ENCODE measurements around the gene MANF. TPM values are rescaled to one million over a fixed set of nuclear protein-coding genes. Genes with fewer than 3 reads are reported as not detected.
A peak's percentile ranks its signal among the peaks of the same experiment; 100 is the strongest.

MANF gene
- 10 to 100 TPM; 13.7 to 38.3 (median 22.8) TPM for total RNA-seq

DNA sequence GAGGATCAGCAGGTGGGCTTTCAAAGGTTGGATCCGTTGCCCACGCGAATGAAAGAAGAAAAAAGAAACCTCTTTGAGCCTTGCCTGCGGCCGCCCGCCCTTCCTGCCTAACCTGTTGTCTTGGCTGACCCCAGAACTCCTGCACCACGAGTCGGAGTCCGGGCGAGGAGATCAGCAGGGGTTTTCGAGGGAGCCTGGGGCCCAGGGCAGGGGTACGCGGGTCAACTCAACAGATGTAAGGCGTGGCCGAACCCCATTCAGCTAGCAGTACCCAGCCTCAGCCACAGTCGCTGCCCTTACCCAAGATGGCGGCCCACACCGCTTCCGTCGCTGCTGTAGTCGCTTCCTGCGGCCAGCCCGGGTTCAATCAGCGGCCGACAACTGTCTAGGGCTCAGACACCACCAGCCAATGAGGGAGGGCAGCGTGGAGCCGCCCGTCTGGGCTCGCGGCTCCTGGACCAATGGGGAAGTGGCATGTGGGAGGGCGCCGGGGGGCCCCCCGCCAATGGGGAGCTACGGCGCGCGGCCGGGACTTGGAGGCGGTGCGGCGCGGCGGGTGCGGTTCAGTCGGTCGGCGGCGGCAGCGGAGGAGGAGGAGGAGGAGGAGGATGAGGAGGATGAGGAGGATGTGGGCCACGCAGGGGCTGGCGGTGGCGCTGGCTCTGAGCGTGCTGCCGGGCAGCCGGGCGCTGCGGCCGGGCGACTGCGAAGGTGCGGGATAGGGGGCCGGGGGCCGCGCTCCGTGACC, at the start of gene MANF:
Gene MANF, plus strand, starts transcription at position 566 of the 748 bp plus-strand sequence. Its CDS starts 52 bp downstream, at position 618.
- Histone ChIP-seq H3K4me1 (peaks cover 0 to 51% (median 18%) of the 10 kb centered on the region in 3 donors), H3K9me3 (no peaks in the 10 kb centered on the region), H3K4me3 (peak within 1 kb of the TSS; percentile 59 to 82), H3K27me3 (no peaks in the 10 kb centered on the region), H3K27ac (peak within 1 kb of the TSS; percentile 82 to 95 (median 92)), H3K36me3 (peaks cover 0 to 40% of the 10 kb centered on the region in 2 donors)
- peak; percentile 100 for ATAC-seq
- 0% methylated on average over 3 of the region's 65 CpGs; no CpG with 5 or more reads in 1 of the 2 donors for WGBS, 2 donors (ENCODE audit: low coverage in 1 of 2)
- TF ChIP-seq EP300 (IDR thresholded peaks at IDR 0.05) (no peak), POLR2A (IDR thresholded peaks at IDR 0.05) (peak; percentile 89 to 94), POLR2AphosphoS5 (IDR thresholded peaks at IDR 0.05) (peak; percentile 86)
- TF ChIP-seq, protein P1, sequence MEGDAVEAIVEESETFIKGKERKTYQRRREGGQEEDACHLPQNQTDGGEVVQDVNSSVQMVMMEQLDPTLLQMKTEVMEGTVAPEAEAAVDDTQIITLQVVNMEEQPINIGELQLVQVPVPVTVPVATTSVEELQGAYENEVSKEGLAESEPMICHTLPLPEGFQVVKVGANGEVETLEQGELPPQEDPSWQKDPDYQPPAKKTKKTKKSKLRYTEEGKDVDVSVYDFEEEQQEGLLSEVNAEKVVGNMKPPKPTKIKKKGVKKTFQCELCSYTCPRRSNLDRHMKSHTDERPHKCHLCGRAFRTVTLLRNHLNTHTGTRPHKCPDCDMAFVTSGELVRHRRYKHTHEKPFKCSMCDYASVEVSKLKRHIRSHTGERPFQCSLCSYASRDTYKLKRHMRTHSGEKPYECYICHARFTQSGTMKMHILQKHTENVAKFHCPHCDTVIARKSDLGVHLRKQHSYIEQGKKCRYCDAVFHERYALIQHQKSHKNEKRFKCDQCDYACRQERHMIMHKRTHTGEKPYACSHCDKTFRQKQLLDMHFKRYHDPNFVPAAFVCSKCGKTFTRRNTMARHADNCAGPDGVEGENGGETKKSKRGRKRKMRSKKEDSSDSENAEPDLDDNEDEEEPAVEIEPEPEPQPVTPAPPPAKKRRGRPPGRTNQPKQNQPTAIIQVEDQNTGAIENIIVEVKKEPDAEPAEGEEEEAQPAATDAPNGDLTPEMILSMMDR (IDR thresholded peaks at IDR 0.05): peak in 3 of 4 experiments; percentile 29 to 55 (median 44)

DNA sequence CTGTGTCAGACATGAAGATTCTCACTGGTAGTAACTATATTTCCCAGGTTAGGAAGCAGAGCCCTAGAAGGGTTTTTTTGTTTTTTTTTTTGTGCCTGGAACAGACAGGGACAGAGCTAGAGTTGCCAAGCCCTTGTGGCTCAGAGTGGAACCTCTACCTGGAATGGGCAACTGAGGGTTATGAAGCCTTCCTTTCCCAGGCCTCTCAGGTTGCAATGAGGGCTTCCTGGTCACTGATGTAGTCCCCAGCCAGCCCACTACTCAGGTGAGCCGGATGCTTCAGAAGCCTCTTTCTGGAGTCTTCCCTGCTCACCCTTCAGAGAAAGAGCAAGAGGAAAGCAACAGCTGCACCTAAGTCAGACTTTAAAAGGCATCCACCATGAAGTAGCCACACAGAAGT, 48.8 kb upstream of the MANF start:
- Histone ChIP-seq H3K4me1 (peaks cover 3 to 19% (median 10%) of the 10 kb centered on the region in 3 donors), H3K27me3 (no peaks in the 10 kb centered on the region), H3K4me3 (no peak overlapping the region), H3K27ac (no peak overlapping the region), H3K9me3 (no peaks in the 10 kb centered on the region), H3K36me3 (peaks cover 0 to 29% of the 10 kb centered on the region in 2 donors)
- ATAC-seq: no peak
- no peak for TF ChIP-seq POLR2AphosphoS5 (IDR thresholded peaks at IDR 0.05)
- TF ChIP-seq, protein P1 (IDR thresholded peaks at IDR 0.05): no peak
- TF ChIP-seq POLR2A (IDR thresholded peaks at IDR 0.05): no peak
- TF ChIP-seq EP300 (IDR thresholded peaks at IDR 0.05): no peak
- 83% methylated on average over 1 of the region's 1 CpG; no CpG with 5 or more reads in 1 of the 2 donors for WGBS, 2 donors (ENCODE audit: low coverage in 1 of 2)

DNA sequence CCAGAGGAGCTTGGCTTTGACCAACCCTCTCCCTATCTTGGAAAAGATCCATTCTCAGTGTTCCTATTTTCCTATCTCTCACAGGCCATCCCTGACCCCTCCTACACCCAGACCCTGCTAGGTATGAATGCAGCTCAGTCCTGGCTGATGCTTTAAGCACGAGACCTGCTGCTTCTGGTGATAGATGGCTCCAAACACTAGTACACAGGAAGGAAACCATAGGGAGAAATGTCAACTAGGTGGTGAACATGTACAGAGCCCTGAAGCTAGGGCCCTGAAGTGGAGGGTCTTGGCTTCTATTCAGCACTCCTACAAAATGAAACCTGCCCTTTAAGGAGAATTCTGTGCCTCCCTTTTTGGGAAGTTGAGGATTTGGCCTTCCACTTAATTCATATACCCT, 47.4 kb upstream of the MANF start:
- Histone ChIP-seq H3K4me1 (peaks cover 3 to 21% (median 10%) of the 10 kb centered on the region in 3 donors), H3K27ac (no peak overlapping the region), H3K36me3 (peaks cover 0 to 29% of the 10 kb centered on the region in 2 donors), H3K27me3 (no peaks in the 10 kb centered on the region), H3K9me3 (no peaks in the 10 kb centered on the region), H3K4me3 (no peak overlapping the region)
- WGBS, 2 donors (ENCODE audit: low coverage in 1 of 2): 78% methylated on average over 1 of the region's 1 CpG; no CpG with 5 or more reads in 1 of the 2 donors
- no peak for TF ChIP-seq EP300 (IDR thresholded peaks at IDR 0.05)
- TF ChIP-seq POLR2A (IDR thresholded peaks at IDR 0.05): no peak
- TF ChIP-seq, protein P1 (IDR thresholded peaks at IDR 0.05): no peak
- no peak for TF ChIP-seq POLR2AphosphoS5 (IDR thresholded peaks at IDR 0.05)
- no peak for ATAC-seq

DNA sequence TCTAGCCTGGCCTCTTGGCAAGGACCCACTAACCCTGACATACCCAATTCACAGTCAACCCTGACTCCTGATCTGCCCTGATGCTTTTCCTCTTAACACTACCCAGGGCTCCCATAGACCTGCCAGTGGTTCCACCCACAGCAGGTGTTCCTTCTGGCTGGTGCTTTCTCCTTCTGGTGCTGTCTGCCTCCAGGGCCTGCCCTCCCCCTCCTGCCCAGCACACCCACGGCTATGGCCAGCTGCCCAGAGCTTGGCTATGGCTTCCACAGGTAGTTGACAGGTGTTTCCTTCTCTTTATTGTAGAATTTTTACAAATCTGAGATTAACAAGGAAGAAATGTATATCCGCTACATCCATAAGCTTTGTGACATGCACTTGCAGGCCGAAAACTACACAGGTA, 46.5 kb upstream of the MANF start:
- Histone ChIP-seq H3K9me3 (no peaks in the 10 kb centered on the region), H3K4me1 (peaks cover 3 to 21% (median 10%) of the 10 kb centered on the region in 3 donors), H3K36me3 (peaks cover 0 to 23% of the 10 kb centered on the region in 2 donors), H3K27ac (peak overlapping the region in 3 of 4 donors; percentile 3 to 76 (median 24)), H3K27me3 (no peaks in the 10 kb centered on the region), H3K4me3 (no peak overlapping the region)
- ATAC-seq: no peak
- TF ChIP-seq, protein P1 (IDR thresholded peaks at IDR 0.05): no peak
- TF ChIP-seq POLR2AphosphoS5 (IDR thresholded peaks at IDR 0.05): no peak
- TF ChIP-seq POLR2A (IDR thresholded peaks at IDR 0.05): no peak
- TF ChIP-seq EP300 (IDR thresholded peaks at IDR 0.05): no peak
- 71 to 100% methylated on average over 2 to 3 of the region's 3 CpGs for WGBS, 2 donors (ENCODE audit: low coverage in 1 of 2)

Measured in gastroesophageal sphincter (tissue), 4 donors.